ENCODE measurements around the gene BCAS1. TPM values are rescaled to one million over a fixed set of nuclear protein-coding genes. Genes with fewer than 3 reads are reported as not detected.

Gene BCAS1
- total RNA-seq, 1 donor from 2014 or later = not detected

DNA sequence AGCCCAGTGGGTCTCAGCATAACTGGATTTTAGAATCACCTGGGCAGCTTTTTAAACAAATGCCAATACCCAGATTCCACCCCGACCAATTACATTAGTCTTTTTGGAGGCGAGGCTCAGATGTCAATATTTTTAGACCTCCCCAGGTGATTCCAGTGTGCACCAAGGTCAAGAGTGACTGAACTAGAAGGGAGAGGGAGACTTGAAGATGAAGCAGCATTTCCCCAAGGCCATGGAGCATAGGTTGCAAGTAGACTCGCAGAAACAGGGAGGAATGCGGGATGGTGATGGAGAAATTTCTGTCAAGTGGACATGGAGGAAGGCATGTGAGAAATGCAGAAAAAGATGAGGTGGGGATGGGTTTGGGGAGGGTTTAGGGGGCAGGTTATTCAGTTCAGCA, 64.9 kb downstream of the BCAS1 start:
- Mint-ChIP-seq H3K9me3 (ENCODE audit: unreplicated experiment) (peaks cover 9% of the 10 kb centered on the region), H3K36me3 (ENCODE audit: unreplicated experiment) (no peaks in the 10 kb centered on the region), H3K27ac (ENCODE audit: unreplicated experiment) (no peak overlapping the region), H3K4me3 (ENCODE audit: unreplicated experiment) (no peak overlapping the region), H3K4me1 (ENCODE audit: unreplicated experiment) (no peaks in the 10 kb centered on the region), H3K27me3 (ENCODE audit: unreplicated experiment) (peaks cover 8% of the 10 kb centered on the region)
- no peak for DNase-seq (ENCODE audit: extremely low spot score, unreplicated experiment)
- TF ChIP-seq, protein P1, sequence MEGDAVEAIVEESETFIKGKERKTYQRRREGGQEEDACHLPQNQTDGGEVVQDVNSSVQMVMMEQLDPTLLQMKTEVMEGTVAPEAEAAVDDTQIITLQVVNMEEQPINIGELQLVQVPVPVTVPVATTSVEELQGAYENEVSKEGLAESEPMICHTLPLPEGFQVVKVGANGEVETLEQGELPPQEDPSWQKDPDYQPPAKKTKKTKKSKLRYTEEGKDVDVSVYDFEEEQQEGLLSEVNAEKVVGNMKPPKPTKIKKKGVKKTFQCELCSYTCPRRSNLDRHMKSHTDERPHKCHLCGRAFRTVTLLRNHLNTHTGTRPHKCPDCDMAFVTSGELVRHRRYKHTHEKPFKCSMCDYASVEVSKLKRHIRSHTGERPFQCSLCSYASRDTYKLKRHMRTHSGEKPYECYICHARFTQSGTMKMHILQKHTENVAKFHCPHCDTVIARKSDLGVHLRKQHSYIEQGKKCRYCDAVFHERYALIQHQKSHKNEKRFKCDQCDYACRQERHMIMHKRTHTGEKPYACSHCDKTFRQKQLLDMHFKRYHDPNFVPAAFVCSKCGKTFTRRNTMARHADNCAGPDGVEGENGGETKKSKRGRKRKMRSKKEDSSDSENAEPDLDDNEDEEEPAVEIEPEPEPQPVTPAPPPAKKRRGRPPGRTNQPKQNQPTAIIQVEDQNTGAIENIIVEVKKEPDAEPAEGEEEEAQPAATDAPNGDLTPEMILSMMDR (IDR thresholded peaks at IDR 0.05) = no peak

DNA sequence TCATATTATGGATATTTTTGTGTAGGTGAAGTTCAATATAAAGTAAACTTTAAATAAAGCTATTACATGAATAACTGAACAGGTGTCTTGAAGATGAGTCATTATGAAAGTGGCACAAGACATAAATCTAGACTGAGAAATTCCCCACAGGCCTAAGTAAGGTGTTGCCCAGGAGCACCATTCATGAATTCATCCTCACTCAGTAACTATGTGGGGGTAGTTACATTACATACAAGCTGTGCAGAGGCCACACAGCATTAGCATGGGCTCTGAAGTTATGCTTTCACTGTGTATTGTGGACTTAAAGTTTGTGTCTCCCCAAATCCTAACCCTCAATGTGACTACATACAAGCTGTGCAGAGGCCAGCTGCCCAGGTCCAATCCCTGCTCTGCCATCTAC, 65.9 kb downstream of the BCAS1 start:
- Mint-ChIP-seq H3K9me3 (ENCODE audit: unreplicated experiment) (peaks cover 14% of the 10 kb centered on the region), H3K4me3 (ENCODE audit: unreplicated experiment) (no peak overlapping the region), H3K36me3 (ENCODE audit: unreplicated experiment) (no peaks in the 10 kb centered on the region), H3K27me3 (ENCODE audit: unreplicated experiment) (no peaks in the 10 kb centered on the region), H3K4me1 (ENCODE audit: unreplicated experiment) (no peaks in the 10 kb centered on the region), H3K27ac (ENCODE audit: unreplicated experiment) (no peak overlapping the region)
- TF ChIP-seq, protein P1 (IDR thresholded peaks at IDR 0.05) = no peak
- no peak for DNase-seq (ENCODE audit: extremely low spot score, unreplicated experiment)

DNA sequence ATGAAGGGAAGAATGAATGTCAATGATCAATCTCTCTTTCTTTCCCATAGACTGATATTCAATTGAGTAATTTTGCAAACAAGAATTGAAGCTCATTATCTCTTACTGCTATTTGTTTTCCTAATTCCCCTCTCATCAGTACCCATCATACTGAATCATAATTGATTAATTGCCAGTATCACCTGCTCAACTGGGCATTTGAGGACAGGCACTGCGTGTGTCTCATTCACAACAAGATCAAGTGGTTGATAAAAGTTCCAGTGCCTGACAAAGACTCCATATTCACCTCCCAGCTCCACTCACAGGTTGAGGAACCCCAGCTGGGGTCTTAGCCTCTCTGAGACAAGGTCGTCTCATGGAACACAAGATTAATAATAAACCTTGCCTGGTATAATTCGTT, 67.7 kb downstream of the BCAS1 start:
- Mint-ChIP-seq H3K9me3 (ENCODE audit: unreplicated experiment) (peaks cover 14% of the 10 kb centered on the region), H3K27ac (ENCODE audit: unreplicated experiment) (no peak overlapping the region), H3K4me3 (ENCODE audit: unreplicated experiment) (no peak overlapping the region), H3K36me3 (ENCODE audit: unreplicated experiment) (no peaks in the 10 kb centered on the region), H3K4me1 (ENCODE audit: unreplicated experiment) (no peaks in the 10 kb centered on the region), H3K27me3 (ENCODE audit: unreplicated experiment) (no peaks in the 10 kb centered on the region)
- TF ChIP-seq, protein P1 (IDR thresholded peaks at IDR 0.05) = no peak
- DNase-seq (ENCODE audit: extremely low spot score, unreplicated experiment) = no peak

DNA sequence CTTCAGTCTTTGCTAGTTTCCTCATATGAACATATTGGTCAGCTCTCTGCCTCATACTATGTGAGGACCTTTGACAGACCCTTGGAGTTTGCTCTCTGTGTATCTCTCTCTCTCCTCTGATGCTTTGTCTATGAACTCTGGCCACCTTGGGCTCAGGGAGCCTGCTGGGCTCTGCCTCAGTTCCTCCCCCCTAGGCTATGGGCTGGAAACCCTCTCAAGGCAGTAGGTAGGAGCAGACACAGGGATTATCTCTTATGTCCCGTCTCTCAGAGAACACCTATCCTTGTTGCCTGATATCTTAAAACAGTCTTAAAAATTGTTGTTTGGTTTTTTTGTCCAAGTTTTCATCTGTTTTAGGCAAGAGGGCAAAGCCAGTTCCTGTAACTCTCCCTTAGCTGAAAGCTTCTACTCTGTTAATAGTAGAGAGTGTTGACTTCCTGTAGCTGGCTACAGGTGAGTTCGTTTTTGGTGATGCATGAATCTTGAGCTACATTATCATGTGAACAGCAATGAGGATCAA, 68.3 kb downstream of the BCAS1 start:
- Mint-ChIP-seq H3K4me1 (ENCODE audit: unreplicated experiment) (no peaks in the 10 kb centered on the region), H3K36me3 (ENCODE audit: unreplicated experiment) (no peaks in the 10 kb centered on the region), H3K4me3 (ENCODE audit: unreplicated experiment) (no peak overlapping the region), H3K27ac (ENCODE audit: unreplicated experiment) (no peak overlapping the region), H3K9me3 (ENCODE audit: unreplicated experiment) (peaks cover 14% of the 10 kb centered on the region), H3K27me3 (ENCODE audit: unreplicated experiment) (peaks cover under 1% of the 10 kb centered on the region)
- DNase-seq (ENCODE audit: extremely low spot score, unreplicated experiment) = no peak
- TF ChIP-seq, protein P1 (IDR thresholded peaks at IDR 0.05) = no peak

DNA sequence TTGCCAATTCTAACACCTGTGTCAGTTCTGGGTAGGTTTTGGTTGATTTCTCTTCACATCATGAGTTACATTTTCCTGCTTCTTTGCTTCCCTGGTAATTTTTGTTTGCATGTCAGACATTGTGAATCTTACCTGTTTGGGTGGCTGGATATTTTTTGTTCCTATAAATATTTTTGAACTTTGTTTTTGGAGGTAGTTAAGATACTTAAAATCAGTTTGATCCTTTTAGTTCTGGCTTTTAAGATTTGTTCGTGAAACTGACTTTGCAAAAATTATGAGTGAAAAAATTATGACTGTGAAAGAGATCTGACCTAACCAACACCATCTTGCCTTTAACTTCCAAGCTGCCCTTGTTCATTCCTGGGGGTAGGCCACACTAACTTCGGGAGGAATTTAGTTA, 69.5 kb downstream of the BCAS1 start:
- H3K27ac Mint-ChIP-seq (ENCODE audit: unreplicated experiment) = no peak overlapping the region
- H3K36me3 Mint-ChIP-seq (ENCODE audit: unreplicated experiment) = no peaks in the 10 kb centered on the region
- peaks cover 14% of the 10 kb centered on the region for H3K9me3 Mint-ChIP-seq (ENCODE audit: unreplicated experiment)
- H3K4me3 Mint-ChIP-seq (ENCODE audit: unreplicated experiment) = no peak overlapping the region
- H3K4me1 Mint-ChIP-seq (ENCODE audit: unreplicated experiment) = no peaks in the 10 kb centered on the region
- TF ChIP-seq, protein P1 (IDR thresholded peaks at IDR 0.05) = no peak
- no peak for DNase-seq (ENCODE audit: extremely low spot score, unreplicated experiment)
- H3K27me3 Mint-ChIP-seq (ENCODE audit: unreplicated experiment) = peaks cover 10% of the 10 kb centered on the region

Measured in osteocyte (in vitro differentiated cells).